ENCODE measurements around the gene COLEC12. TPM values are rescaled to one million over a fixed set of nuclear protein-coding genes. Genes with fewer than 3 reads are reported as not detected.

COLEC12 gene
- total RNA-seq, 1 experiment from 2014 or later, result not detected

DNA sequence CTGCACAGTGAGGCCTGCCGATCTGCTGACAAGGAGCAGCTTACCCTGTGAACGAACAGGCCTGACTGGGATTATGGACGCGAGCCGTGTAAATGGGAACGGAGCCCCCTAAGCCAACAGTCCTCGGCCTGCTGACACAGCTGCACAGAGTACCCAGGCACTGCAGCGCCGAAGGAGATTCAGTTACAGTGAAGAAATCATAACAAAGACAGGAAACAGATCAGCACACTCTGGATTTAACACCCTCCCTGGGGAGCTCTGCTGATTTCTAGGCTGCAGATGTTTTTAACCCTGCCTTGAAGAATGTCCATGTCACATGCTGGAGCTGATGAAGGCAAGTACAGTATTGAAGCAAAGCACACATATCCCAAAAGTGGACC is 43.4 kb downstream of the COLEC12 start (continued):
- no peak for TF ChIP-seq SRF (IDR thresholded peaks at IDR 0.05; ENCODE audit: low read depth)

DNA sequence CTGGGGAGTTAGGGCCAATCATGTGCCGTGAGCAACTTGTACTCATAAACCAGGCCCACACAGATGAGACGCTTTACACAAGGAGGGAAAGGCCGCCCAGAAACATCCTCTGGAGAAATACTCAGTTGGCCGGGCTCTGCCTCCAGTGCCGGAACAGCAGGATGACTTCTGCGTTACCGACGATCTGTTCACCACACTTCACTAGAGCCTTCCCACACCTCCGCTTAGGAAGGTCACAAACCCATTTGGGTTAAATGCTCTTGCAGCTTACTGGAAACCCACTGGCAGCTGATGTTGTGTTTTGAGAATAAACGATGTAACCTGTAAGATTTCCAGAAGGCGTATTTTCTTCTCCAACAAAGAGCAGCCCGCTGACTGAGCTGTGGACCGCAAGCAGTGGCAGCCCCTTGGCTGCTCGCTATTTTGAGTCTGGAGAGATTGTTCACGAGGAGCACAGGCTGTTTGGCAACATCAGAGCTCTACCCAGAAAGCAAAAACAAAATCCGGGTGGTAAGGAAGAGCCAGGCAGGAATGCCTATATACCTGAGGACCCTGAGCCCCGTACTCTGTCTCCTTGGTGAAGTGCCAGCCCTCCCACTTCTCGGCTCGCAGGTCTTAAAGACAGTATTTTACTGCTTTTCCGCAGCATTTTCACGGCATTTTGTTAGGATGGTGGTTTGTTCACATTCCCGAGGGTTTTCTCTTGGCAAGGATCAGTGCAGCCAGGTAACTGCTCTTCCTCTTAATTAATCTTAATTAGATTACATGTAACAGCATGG is 44.0 kb downstream of the COLEC12 start:
- intact Hi-C loops (cut with micrococcal nuclease), result no loop called here

DNA sequence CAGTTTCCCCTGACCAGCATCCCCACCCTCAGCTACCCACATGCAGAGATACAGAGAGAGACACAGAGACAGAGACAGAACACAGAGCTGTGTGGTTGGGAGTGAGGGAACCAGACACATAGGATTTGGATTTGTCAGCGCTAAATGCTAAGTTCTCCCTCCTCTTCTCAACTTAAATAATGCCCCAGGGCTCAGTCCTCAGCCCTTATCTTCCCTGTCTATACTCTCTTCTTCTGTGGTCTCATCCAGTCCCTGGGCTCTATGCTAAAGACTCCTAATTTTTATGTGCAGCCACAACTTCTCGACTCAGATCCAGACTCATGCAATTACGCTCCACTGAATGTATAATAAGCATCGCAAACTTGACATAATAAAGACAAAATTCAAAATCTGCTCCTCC is 47.1 kb downstream of the COLEC12 start:
- ChIA-PET POLR2A (no interaction called here), RAD21 (ENCODE audit: low non-redundant PET in 1 of 2, low total read pairs in 2 of 2, uncharacterized antibody in 2 of 2, unreplicated experiment in 2 of 2) (no interaction called here), CTCF (no interaction called here)
- ATAC-seq, result no peak
- intact Hi-C loops (cut with micrococcal nuclease), result loop anchor here (5.0 kb wide), 1 partner anchor 51 kb away; no protein-coding TSS in a partner anchor
- Histone ChIP-seq H3K9ac (ENCODE audit: low read length) (no peak overlapping the region), H2AFZ (ENCODE audit: low read depth, low read length, poor library complexity, severe bottlenecking) (no peak overlapping the region), H3K4me3 (replicated peaks in 1 of 2; ENCODE audit: low read depth in 1 of 2, low read length in 2 of 2) (no peak overlapping the region), H3K9me2 (ENCODE audit: insufficient read depth) (no peaks in the 10 kb centered on the region), H3K36me3 (ENCODE audit: control insufficient read depth in 1 of 2, insufficient read depth in 2 of 2, low read length in 2 of 2) (no peaks in the 10 kb centered on the region), H3K4me1 (ENCODE audit: control insufficient read depth in 1 of 2, insufficient read depth in 2 of 2, low read length in 2 of 2) (peaks cover 0 to 10% of the 10 kb centered on the region in 2 experiments; a peak in 2 of 4 replicates), H3K27me3 (ENCODE audit: insufficient read depth, low read length) (peaks cover 21% of the 10 kb centered on the region; the same call in 1 of the 2 replicates), H3K9me3 (ENCODE audit: control insufficient read depth in 1 of 2, insufficient read depth in 1 of 2, low read depth in 1 of 2, low read length in 2 of 2) (no peaks in the 10 kb centered on the region), H3K27ac (ENCODE audit: low read depth, low read length) (no peak overlapping the region), H3K79me2 (ENCODE audit: insufficient read depth, low read length) (no peaks in the 10 kb centered on the region), H4K20me1 (ENCODE audit: insufficient read depth) (no peaks in the 10 kb centered on the region), H3K4me2 (ENCODE audit: low read length) (no peak overlapping the region)
- no TSS peak for BruUV-seq (replicated peaks)
- no peak for DNase-seq (ENCODE audit: low read depth, low spot score)
- no peak for TF ChIP-seq CBX3 (IDR thresholded peaks at IDR 0.05; ENCODE audit: low read depth)
- TF ChIP-seq, protein P1, sequence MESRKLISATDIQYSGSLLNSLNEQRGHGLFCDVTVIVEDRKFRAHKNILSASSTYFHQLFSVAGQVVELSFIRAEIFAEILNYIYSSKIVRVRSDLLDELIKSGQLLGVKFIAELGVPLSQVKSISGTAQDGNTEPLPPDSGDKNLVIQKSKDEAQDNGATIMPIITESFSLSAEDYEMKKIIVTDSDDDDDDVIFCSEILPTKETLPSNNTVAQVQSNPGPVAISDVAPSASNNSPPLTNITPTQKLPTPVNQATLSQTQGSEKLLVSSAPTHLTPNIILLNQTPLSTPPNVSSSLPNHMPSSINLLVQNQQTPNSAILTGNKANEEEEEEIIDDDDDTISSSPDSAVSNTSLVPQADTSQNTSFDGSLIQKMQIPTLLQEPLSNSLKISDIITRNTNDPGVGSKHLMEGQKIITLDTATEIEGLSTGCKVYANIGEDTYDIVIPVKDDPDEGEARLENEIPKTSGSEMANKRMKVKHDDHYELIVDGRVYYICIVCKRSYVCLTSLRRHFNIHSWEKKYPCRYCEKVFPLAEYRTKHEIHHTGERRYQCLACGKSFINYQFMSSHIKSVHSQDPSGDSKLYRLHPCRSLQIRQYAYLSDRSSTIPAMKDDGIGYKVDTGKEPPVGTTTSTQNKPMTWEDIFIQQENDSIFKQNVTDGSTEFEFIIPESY (IDR thresholded peaks at IDR 0.05; ENCODE audit: extremely low read depth, insufficient replicate concordance, low read length), result no peak
- TF ChIP-seq YY1 (IDR thresholded peaks at IDR 0.05; ENCODE audit: extremely low read depth, insufficient replicate concordance, low read depth, low read length), result no peak
- TF ChIP-seq, protein P2, sequence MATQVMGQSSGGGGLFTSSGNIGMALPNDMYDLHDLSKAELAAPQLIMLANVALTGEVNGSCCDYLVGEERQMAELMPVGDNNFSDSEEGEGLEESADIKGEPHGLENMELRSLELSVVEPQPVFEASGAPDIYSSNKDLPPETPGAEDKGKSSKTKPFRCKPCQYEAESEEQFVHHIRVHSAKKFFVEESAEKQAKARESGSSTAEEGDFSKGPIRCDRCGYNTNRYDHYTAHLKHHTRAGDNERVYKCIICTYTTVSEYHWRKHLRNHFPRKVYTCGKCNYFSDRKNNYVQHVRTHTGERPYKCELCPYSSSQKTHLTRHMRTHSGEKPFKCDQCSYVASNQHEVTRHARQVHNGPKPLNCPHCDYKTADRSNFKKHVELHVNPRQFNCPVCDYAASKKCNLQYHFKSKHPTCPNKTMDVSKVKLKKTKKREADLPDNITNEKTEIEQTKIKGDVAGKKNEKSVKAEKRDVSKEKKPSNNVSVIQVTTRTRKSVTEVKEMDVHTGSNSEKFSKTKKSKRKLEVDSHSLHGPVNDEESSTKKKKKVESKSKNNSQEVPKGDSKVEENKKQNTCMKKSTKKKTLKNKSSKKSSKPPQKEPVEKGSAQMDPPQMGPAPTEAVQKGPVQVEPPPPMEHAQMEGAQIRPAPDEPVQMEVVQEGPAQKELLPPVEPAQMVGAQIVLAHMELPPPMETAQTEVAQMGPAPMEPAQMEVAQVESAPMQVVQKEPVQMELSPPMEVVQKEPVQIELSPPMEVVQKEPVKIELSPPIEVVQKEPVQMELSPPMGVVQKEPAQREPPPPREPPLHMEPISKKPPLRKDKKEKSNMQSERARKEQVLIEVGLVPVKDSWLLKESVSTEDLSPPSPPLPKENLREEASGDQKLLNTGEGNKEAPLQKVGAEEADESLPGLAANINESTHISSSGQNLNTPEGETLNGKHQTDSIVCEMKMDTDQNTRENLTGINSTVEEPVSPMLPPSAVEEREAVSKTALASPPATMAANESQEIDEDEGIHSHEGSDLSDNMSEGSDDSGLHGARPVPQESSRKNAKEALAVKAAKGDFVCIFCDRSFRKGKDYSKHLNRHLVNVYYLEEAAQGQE (IDR thresholded peaks at IDR 0.05; ENCODE audit: low read depth), result no peak
- no peak for TF ChIP-seq ZNF274 (IDR thresholded peaks at IDR 0.05; ENCODE audit: low read depth, low read length)
- TF ChIP-seq RAD21 (IDR thresholded peaks at IDR 0.05; ENCODE audit: low read depth), result no peak

More for the DNA sequence above, 44.0 kb downstream of the COLEC12 start:
- ChIA-PET POLR2A (no interaction called here), CTCF (no interaction called here), RAD21 (ENCODE audit: low non-redundant PET in 1 of 2, low total read pairs in 2 of 2, uncharacterized antibody in 2 of 2, unreplicated experiment in 2 of 2) (no interaction called here)
- no peaks in the 10 kb centered on the region for H3K4me1 ChIP-seq (ENCODE audit: control insufficient read depth in 1 of 2, insufficient read depth in 2 of 2, low read length in 2 of 2)
- no peak for DNase-seq (ENCODE audit: low read depth, low spot score)
- ATAC-seq, result no peak
- H3K27ac ChIP-seq (ENCODE audit: low read depth, low read length), result no peak overlapping the region
- H2AFZ ChIP-seq (ENCODE audit: low read depth, low read length, poor library complexity, severe bottlenecking), result no peak overlapping the region
- H3K9me3 ChIP-seq (ENCODE audit: control insufficient read depth in 1 of 2, insufficient read depth in 1 of 2, low read depth in 1 of 2, low read length in 2 of 2), result no peaks in the 10 kb centered on the region
- no peak overlapping the region for H3K9ac ChIP-seq (ENCODE audit: low read length)
- H4K20me1 ChIP-seq (ENCODE audit: insufficient read depth), result no peaks in the 10 kb centered on the region
- no peak overlapping the region for H3K4me2 ChIP-seq (ENCODE audit: low read length)
- peaks cover 27% of the 10 kb centered on the region; the same call in 1 of the 2 replicates for H3K27me3 ChIP-seq (ENCODE audit: insufficient read depth, low read length)
- TF ChIP-seq, protein P3, sequence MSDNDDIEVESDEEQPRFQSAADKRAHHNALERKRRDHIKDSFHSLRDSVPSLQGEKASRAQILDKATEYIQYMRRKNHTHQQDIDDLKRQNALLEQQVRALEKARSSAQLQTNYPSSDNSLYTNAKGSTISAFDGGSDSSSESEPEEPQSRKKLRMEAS (IDR thresholded peaks at IDR 0.05), result no peak
- no peaks in the 10 kb centered on the region for H3K36me3 ChIP-seq (ENCODE audit: control insufficient read depth in 1 of 2, insufficient read depth in 2 of 2, low read length in 2 of 2)
- H3K9me2 ChIP-seq (ENCODE audit: insufficient read depth), result no peaks in the 10 kb centered on the region
- no TSS peak for BruUV-seq (replicated peaks)
- no peak overlapping the region for H3K4me3 ChIP-seq (replicated peaks in 1 of 2; ENCODE audit: low read depth in 1 of 2, low read length in 2 of 2)
- H3K79me2 ChIP-seq (ENCODE audit: insufficient read depth, low read length), result no peaks in the 10 kb centered on the region

Data from HCT116 (cell line).